ENCODE results near the gene UBE2D3. TPM values are rescaled to one million over a fixed set of nuclear protein-coding genes. Genes with fewer than 3 reads are reported as not detected.

The UBE2D3 gene
- total and polyA plus RNA-seq, 2 experiments from 2014 or later: 277 to 418 TPM

- Histone ChIP-seq H3K27me3 (no peaks in the 10 kb centered on the region), H2AFZ (no peak overlapping the region), H3K36me3 (replicated peaks; ENCODE audit: insufficient read depth, low read depth) (no peaks in the 10 kb centered on the region), H3K4me1 (ENCODE audit: insufficient read depth) (no peaks in the 10 kb centered on the region), H3K27ac (no peak overlapping the region), H3K79me2 (peaks cover 32% of the 10 kb centered on the region), H3K9me2 (replicated peaks; ENCODE audit: insufficient read depth) (no peaks in the 10 kb centered on the region), H3K4me3 (no peak overlapping the region), H3K4me2 (no peak overlapping the region), H4K20me1 (ENCODE audit: insufficient read depth, poor library complexity, severe bottlenecking) (no peaks in the 10 kb centered on the region), H3K9me3 (ENCODE audit: low read depth) (no peaks in the 10 kb centered on the region)
- WGBS (ENCODE audit: low lambda C conversion rate, missing lambda C conversion rate): 100% methylated on average over 1 of the region's 1 CpG
- TF ChIP-seq, protein P1, sequence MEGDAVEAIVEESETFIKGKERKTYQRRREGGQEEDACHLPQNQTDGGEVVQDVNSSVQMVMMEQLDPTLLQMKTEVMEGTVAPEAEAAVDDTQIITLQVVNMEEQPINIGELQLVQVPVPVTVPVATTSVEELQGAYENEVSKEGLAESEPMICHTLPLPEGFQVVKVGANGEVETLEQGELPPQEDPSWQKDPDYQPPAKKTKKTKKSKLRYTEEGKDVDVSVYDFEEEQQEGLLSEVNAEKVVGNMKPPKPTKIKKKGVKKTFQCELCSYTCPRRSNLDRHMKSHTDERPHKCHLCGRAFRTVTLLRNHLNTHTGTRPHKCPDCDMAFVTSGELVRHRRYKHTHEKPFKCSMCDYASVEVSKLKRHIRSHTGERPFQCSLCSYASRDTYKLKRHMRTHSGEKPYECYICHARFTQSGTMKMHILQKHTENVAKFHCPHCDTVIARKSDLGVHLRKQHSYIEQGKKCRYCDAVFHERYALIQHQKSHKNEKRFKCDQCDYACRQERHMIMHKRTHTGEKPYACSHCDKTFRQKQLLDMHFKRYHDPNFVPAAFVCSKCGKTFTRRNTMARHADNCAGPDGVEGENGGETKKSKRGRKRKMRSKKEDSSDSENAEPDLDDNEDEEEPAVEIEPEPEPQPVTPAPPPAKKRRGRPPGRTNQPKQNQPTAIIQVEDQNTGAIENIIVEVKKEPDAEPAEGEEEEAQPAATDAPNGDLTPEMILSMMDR (IDR thresholded peaks at IDR 0.05; ENCODE audit: poor library complexity): no peak
- no peak for DNase-seq (ENCODE audit: low spot score)
Observed at GRCh38 chr4:102862747-102863146, 35.4 kb upstream of the UBE2D3 start.

GRCh38 chr4:102862016-102862415 is 34.7 kb upstream of the UBE2D3 start:
- no peak overlapping the region for H3K4me2 ChIP-seq
- no peaks in the 10 kb centered on the region for H3K4me1 ChIP-seq (ENCODE audit: insufficient read depth)
- no peaks in the 10 kb centered on the region for H4K20me1 ChIP-seq (ENCODE audit: insufficient read depth, poor library complexity, severe bottlenecking)
- no peak overlapping the region for H3K4me3 ChIP-seq
- no peaks in the 10 kb centered on the region for H3K9me2 ChIP-seq (replicated peaks; ENCODE audit: insufficient read depth)
- peaks cover 25% of the 10 kb centered on the region for H3K79me2 ChIP-seq
- H3K27ac ChIP-seq: no peak overlapping the region
- no peak for DNase-seq (ENCODE audit: low spot score)
- H3K9me3 ChIP-seq (ENCODE audit: low read depth): no peaks in the 10 kb centered on the region
- no peaks in the 10 kb centered on the region for H3K36me3 ChIP-seq (replicated peaks; ENCODE audit: insufficient read depth, low read depth)
- TF ChIP-seq EZH2phosphoT487 (IDR thresholded peaks at IDR 0.05; ENCODE audit: low read depth, severe bottlenecking, unreplicated experiment) (no peak), EZH2 (IDR thresholded peaks at IDR 0.05; ENCODE audit: borderline replicate concordance) (no peak)
- TF ChIP-seq, protein P1 (IDR thresholded peaks at IDR 0.05; ENCODE audit: poor library complexity): no peak
- no peak overlapping the region for H2AFZ ChIP-seq
- WGBS (ENCODE audit: low lambda C conversion rate, missing lambda C conversion rate): 88% methylated on average over 1 of the region's 1 CpG
- H3K27me3 ChIP-seq: no peaks in the 10 kb centered on the region

DNA sequence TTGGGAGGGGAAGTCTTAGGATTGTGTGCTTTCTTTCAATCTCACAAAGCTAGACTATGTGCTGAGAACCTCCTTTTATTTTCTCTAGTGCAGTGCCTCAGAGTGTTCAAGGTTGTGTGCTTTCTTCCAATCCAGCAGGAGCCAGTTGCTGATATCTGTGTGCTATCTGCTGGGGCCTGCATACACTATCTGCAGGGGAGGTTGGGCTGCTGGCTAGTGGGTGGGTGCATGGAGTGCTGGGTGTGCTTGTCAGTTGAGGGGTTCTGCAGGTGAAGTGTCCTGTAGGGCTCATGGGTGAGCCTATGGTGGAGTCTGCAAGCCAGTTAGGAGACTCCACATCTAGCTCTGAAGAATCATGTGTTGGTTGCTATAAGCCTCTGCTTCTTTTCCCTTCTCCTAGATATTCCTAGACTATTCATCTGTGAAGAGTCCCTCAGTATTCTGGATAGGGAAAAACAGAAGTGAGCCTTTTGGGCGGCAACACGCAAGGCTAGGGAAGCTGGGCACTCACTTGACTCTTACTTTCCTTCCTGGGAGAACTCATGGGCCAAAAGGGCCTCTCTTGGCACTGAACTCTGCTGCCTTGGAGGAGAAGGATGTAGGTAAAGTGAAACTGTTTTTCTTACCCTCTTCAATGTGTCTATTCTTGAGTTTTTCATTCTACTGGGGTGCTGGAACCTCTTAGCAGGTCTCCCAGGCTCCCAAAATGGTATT is 33.4 kb upstream of the UBE2D3 start:
- H4K20me1 ChIP-seq (ENCODE audit: insufficient read depth, poor library complexity, severe bottlenecking): no peaks in the 10 kb centered on the region
- no peaks in the 10 kb centered on the region for H3K4me1 ChIP-seq (ENCODE audit: insufficient read depth)
- no peaks in the 10 kb centered on the region for H3K36me3 ChIP-seq (replicated peaks; ENCODE audit: insufficient read depth, low read depth)
- H3K27ac ChIP-seq: no peak overlapping the region
- no peaks in the 10 kb centered on the region for H3K9me3 ChIP-seq (ENCODE audit: low read depth)
- H3K27me3 ChIP-seq: no peaks in the 10 kb centered on the region
- no peak overlapping the region for H3K4me3 ChIP-seq
- 98% methylated on average over 2 of the region's 2 CpGs for WGBS (ENCODE audit: low lambda C conversion rate, missing lambda C conversion rate)
- no peaks in the 10 kb centered on the region for H3K9me2 ChIP-seq (replicated peaks; ENCODE audit: insufficient read depth)
- TF ChIP-seq, protein P1 (IDR thresholded peaks at IDR 0.05; ENCODE audit: poor library complexity): no peak
- TF ChIP-seq EZH2 (IDR thresholded peaks at IDR 0.05; ENCODE audit: borderline replicate concordance): no peak
- TF ChIP-seq EZH2phosphoT487 (IDR thresholded peaks at IDR 0.05; ENCODE audit: low read depth, severe bottlenecking, unreplicated experiment): no peak
- H2AFZ ChIP-seq: no peak overlapping the region
- no peak overlapping the region for H3K4me2 ChIP-seq
- H3K79me2 ChIP-seq: peaks cover 16% of the 10 kb centered on the region
- no peak for DNase-seq (ENCODE audit: low spot score)

All from hepatocyte (in vitro differentiated cells).